ENCODE measurements around the gene TET1. TPM values are rescaled to one million over a fixed set of nuclear protein-coding genes. Genes with fewer than 3 reads are reported as not detected.

TET1 gene
- total and polyA plus RNA-seq, 2 of the 13 experiments (the other 11 are each of a cell fraction or from before 2014, with no cell fraction given), result 6.9 to 7.3 TPM

DNA sequence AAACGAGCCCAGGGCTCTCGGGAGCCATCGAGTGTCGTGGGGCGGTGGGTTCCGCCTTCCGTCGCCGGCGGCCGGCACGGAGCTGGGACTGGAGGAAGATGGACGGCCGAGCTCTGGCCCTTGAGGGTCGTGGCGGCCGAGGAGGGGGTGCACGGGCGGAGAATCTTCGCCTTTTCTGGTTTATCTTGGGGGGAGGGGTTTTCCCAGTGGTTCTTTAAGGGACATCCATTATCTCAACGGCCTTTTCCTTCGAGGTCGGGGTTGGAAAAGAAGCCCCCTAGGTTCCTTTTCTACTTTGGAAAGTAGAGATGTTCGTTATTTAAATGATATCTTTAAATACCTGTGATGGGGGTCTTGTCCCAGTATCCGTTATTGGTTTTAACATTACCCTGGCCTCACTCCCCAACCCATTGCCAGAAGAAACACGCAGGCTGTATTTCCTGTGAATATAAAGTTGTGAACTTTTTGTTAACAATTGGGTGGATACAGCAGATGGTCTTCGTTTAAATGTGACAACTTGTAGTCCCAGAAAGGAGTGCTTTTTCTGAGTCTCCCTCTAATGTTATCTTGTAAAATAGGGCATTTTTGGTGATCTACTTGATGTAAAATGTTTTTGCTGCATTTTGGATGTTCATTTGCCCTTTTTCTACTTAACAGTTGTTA lies 161.7 kb downstream of the TET1 start (continued):
- no peak for TF ChIP-seq ZNF12 (CRISPR knock-in tag; IDR thresholded peaks at IDR 0.05)
- TF ChIP-seq ZNF878 (CRISPR knock-in tag; IDR thresholded peaks at IDR 0.05), result 0 out of 2 replicates have a peak, but pooled peaks have one; percentile 60
- TF ChIP-seq ZNF781 (CRISPR knock-in tag; IDR thresholded peaks at IDR 0.05; ENCODE audit: borderline replicate concordance, not compliant biosample characterization), result no peak
- TF ChIP-seq ZFP41 (CRISPR knock-in tag; IDR thresholded peaks at IDR 0.05; ENCODE audit: borderline replicate concordance), result no peak
- TF ChIP-seq ETV6 (CRISPR knock-in tag; conservative IDR thresholded peaks at IDR 0.05), result no peak
- 0 out of 2 replicates have a peak, but pooled peaks have one; percentile 14 for TF ChIP-seq ZNF619 (CRISPR knock-in tag; IDR thresholded peaks at IDR 0.05)
- no peak for TF ChIP-seq MED13 (CRISPR knock-in tag; IDR thresholded peaks at IDR 0.05)
- TF ChIP-seq SP5 (CRISPR knock-in tag; IDR thresholded peaks at IDR 0.05; ENCODE audit: borderline replicate concordance, low read depth), result no peak
- TF ChIP-seq SSRP1 (CRISPR knock-in tag; IDR thresholded peaks at IDR 0.05), result no peak
- 0 out of 2 replicates have a peak, but pooled peaks have one; percentile 3 for TF ChIP-seq ARHGAP35 (CRISPR knock-in tag; IDR thresholded peaks at IDR 0.05; ENCODE audit: borderline replicate concordance)
- TF ChIP-seq, protein P1, sequence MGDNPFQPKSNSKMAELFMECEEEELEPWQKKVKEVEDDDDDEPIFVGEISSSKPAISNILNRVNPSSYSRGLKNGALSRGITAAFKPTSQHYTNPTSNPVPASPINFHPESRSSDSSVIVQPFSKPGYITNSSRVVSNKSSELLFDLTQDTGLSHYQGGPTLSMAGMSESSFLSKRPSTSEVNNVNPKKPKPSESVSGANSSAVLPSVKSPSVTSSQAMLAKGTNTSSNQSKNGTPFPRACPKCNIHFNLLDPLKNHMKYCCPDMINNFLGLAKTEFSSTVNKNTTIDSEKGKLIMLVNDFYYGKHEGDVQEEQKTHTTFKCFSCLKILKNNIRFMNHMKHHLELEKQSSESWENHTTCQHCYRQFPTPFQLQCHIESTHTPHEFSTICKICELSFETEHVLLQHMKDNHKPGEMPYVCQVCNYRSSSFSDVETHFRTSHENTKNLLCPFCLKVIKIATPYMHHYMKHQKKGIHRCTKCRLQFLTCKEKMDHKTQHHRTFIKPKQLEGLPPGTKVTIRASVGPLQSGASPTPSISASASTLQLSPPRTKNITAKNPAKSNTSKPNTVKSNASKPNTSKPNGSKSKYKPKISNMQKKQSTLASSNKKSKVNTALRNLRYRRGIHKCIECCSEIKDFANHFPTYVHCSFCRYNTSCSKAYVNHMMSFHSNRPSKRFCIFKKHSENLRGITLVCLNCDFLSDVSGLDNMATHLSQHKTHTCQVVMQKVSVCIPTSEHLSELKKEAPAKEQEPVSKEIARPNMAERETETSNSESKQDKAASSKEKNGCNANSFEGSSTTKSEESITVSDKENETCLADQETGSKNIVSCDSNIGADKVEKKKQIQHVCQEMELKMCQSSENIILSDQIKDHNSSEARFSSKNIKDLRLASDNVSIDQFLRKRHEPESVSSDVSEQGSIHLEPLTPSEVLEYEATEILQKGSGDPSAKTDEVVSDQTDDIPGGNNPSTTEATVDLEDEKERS (CRISPR knock-in tag; IDR thresholded peaks at IDR 0.05), result no peak
- TF ChIP-seq NR2F2 (IDR thresholded peaks at IDR 0.05; ENCODE audit: borderline replicate concordance, low read depth), result no peak
- TF ChIP-seq ZSCAN12 (CRISPR knock-in tag; IDR thresholded peaks at IDR 0.05), result no peak
- no peak for TF ChIP-seq ZNF205 (CRISPR knock-in tag; IDR thresholded peaks at IDR 0.05)
- TF ChIP-seq KAT2B (IDR thresholded peaks at IDR 0.05; ENCODE audit: borderline replicate concordance, low read depth, low read length), result no peak
- no peak for TF ChIP-seq ZNF501 (CRISPR knock-in tag; IDR thresholded peaks at IDR 0.05)
- TF ChIP-seq ISL2 (CRISPR knock-in tag; IDR thresholded peaks at IDR 0.05), result no peak
- TF ChIP-seq ZNF850 (CRISPR knock-in tag; conservative IDR thresholded peaks at IDR 0.05), result no peak
- TF ChIP-seq, protein P2, sequence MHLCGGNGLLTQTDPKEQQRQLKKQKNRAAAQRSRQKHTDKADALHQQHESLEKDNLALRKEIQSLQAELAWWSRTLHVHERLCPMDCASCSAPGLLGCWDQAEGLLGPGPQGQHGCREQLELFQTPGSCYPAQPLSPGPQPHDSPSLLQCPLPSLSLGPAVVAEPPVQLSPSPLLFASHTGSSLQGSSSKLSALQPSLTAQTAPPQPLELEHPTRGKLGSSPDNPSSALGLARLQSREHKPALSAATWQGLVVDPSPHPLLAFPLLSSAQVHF (CRISPR knock-in tag; IDR thresholded peaks at IDR 0.05), result no peak
- no peak for TF ChIP-seq ZNF768 (CRISPR knock-in tag; IDR thresholded peaks at IDR 0.05)
- TF ChIP-seq ISX (CRISPR knock-in tag; conservative IDR thresholded peaks at IDR 0.05), result no peak
- TF ChIP-seq, protein P3, sequence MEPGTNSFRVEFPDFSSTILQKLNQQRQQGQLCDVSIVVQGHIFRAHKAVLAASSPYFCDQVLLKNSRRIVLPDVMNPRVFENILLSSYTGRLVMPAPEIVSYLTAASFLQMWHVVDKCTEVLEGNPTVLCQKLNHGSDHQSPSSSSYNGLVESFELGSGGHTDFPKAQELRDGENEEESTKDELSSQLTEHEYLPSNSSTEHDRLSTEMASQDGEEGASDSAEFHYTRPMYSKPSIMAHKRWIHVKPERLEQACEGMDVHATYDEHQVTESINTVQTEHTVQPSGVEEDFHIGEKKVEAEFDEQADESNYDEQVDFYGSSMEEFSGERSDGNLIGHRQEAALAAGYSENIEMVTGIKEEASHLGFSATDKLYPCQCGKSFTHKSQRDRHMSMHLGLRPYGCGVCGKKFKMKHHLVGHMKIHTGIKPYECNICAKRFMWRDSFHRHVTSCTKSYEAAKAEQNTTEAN (CRISPR knock-in tag; conservative IDR thresholded peaks at IDR 0.05), result no peak
- TF ChIP-seq MBD4 (IDR thresholded peaks at IDR 0.05; ENCODE audit: borderline replicate concordance, low read length), result no peak
- TF ChIP-seq, protein P4, sequence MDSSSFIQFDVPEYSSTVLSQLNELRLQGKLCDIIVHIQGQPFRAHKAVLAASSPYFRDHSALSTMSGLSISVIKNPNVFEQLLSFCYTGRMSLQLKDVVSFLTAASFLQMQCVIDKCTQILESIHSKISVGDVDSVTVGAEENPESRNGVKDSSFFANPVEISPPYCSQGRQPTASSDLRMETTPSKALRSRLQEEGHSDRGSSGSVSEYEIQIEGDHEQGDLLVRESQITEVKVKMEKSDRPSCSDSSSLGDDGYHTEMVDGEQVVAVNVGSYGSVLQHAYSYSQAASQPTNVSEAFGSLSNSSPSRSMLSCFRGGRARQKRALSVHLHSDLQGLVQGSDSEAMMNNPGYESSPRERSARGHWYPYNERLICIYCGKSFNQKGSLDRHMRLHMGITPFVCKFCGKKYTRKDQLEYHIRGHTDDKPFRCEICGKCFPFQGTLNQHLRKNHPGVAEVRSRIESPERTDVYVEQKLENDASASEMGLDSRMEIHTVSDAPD (CRISPR knock-in tag; IDR thresholded peaks at IDR 0.05), result no peak
- TF ChIP-seq PRMT3 (CRISPR knock-in tag; IDR thresholded peaks at IDR 0.05; ENCODE audit: borderline replicate concordance, low read depth), result no peak
- TF ChIP-seq ZNF530 (CRISPR knock-in tag; IDR thresholded peaks at IDR 0.05; ENCODE audit: low read depth), result no peak

Data from HepG2 (cell line).